ENCODE data around the gene DSC1.
A peak's percentile ranks its signal among the peaks of the same experiment; 100 is the strongest.
"Not testable (repeated sequence)": the region's sequence is repeated elsewhere in the genome, so short reads cannot be mapped to it uniquely, and the experiment has no call there.

Gene DSC1

DNA sequence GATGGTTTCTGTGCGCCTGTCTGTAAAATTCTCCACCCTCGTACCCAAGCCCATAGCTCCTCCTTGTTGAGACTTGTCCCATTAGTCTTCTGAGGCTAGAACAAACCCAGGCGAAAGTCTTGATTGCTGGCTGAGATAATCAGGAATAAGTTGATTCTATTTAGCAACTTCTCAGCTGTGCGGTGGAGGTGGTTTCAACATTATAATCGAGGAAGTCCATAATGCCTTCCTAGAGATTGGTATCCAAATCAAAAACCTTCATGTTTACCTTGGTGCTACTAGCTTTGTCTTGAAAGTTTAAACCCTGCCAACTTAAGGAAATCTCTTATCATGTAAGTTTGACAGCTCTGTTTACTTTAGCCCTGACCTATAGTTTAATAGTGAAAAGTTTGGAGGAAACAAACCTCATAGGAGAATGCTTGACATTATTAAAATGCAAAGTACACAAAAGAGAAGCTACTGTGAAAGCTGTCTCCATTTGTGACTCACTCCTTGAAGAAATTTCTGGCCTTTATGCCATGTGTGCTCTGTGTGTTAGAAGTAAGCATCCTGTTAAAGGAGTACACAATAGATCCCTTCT lies 36.6 kb upstream of the DSC1 start:
- TF ChIP-seq POLR2AphosphoS5 (IDR thresholded peaks at IDR 0.05; ENCODE audit: low read depth, low read length) (no peak), POLR2A (IDR thresholded peaks at IDR 0.05; ENCODE audit: low read depth, low read length) (no peak), TAF1 (IDR thresholded peaks at IDR 0.05; ENCODE audit: borderline replicate concordance, low read depth, low read length) (no peak)
- peak; percentile 48 for FAIRE-seq

DNA sequence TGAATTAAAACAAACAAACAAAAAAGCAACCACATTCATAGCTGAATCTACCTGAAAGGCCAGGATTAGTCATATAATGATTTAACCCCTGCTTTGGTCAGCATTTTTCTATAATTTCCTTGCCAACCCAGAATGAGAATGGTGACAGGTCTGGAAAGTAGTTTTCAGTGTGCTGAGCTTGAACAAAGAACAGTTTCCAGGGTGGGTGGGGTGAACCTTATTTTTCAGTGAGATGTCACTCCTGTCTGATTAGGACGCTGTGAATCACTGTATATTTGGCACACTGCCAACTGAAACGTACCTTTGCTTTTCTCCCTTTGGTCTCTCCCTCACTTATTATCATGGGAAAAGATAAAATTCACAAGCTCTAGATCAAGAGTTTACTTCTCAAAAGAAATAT lies 35.0 kb upstream of the DSC1 start:
- TF ChIP-seq POLR2AphosphoS5 (IDR thresholded peaks at IDR 0.05; ENCODE audit: low read depth, low read length) (no peak), TAF1 (IDR thresholded peaks at IDR 0.05; ENCODE audit: borderline replicate concordance, low read depth, low read length) (no peak), POLR2A (IDR thresholded peaks at IDR 0.05; ENCODE audit: low read depth, low read length) (no peak)
- DNase-seq (ENCODE audit: insufficient read length) (no peak), FAIRE-seq (peak; percentile 40)

More for the DNA sequence above, 36.6 kb upstream of the DSC1 start:
- no peak for DNase-seq (ENCODE audit: insufficient read length)

- TF ChIP-seq POLR2A (IDR thresholded peaks at IDR 0.05; ENCODE audit: low read depth, low read length) (no peak), POLR2AphosphoS5 (IDR thresholded peaks at IDR 0.05; ENCODE audit: low read depth, low read length) (no peak), TAF1 (IDR thresholded peaks at IDR 0.05; ENCODE audit: borderline replicate concordance, low read depth, low read length) (no peak)
- FAIRE-seq (peak; percentile 58), DNase-seq (ENCODE audit: insufficient read length) (no peak)
These were observed 32.4 kb upstream of the DSC1 start for GRCh38 chr18:31195063-31195462.

GRCh38 chr18:31192086-31192776 lies 29.6 kb upstream of the DSC1 start:
- DNase-seq (ENCODE audit: insufficient read length) (no peak), FAIRE-seq (peak; percentile 17)
- TF ChIP-seq TAF1 (IDR thresholded peaks at IDR 0.05; ENCODE audit: borderline replicate concordance, low read depth, low read length) (no peak), POLR2AphosphoS5 (IDR thresholded peaks at IDR 0.05; ENCODE audit: low read depth, low read length) (no peak), POLR2A (IDR thresholded peaks at IDR 0.05; ENCODE audit: low read depth, low read length) (no peak)

DNA sequence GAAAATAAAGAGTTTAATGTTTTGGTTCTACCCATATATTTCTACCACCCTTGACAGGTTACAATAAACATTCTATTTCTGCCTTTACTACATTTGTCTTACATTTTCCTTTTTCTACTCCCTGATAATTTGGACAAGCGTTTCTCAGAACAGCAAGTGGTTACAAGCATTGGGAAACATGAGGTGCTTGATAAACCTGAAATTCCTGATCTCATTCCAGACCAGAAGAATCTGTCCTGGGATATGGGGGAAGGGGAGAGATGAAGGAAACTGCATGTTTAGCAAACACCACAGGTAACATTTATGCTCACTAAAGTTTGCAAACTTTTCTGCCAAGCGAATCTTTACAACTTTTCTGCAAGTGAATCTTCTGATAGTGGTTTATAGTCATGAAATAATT lies 28.3 kb upstream of the DSC1 start:
- FAIRE-seq (no peak), DNase-seq (ENCODE audit: insufficient read length) (no peak)
- TF ChIP-seq TAF1 (IDR thresholded peaks at IDR 0.05; ENCODE audit: borderline replicate concordance, low read depth, low read length) = no peak
- TF ChIP-seq POLR2AphosphoS5 (IDR thresholded peaks at IDR 0.05; ENCODE audit: low read depth, low read length) = no peak
- no peak for TF ChIP-seq POLR2A (IDR thresholded peaks at IDR 0.05; ENCODE audit: low read depth, low read length)

GRCh38 chr18:31189757-31190156 lies 27.1 kb upstream of the DSC1 start:
- FAIRE-seq (no peak), DNase-seq (ENCODE audit: insufficient read length) (no peak)
- no peak for TF ChIP-seq POLR2AphosphoS5 (IDR thresholded peaks at IDR 0.05; ENCODE audit: low read depth, low read length)
- no peak for TF ChIP-seq POLR2A (IDR thresholded peaks at IDR 0.05; ENCODE audit: low read depth, low read length)
- TF ChIP-seq TAF1 (IDR thresholded peaks at IDR 0.05; ENCODE audit: borderline replicate concordance, low read depth, low read length) = no peak

- DNase-seq (ENCODE audit: insufficient read length) = no peak
These were observed 22.7 kb upstream of the DSC1 start for GRCh38 chr18:31185186-31185950.

DNA sequence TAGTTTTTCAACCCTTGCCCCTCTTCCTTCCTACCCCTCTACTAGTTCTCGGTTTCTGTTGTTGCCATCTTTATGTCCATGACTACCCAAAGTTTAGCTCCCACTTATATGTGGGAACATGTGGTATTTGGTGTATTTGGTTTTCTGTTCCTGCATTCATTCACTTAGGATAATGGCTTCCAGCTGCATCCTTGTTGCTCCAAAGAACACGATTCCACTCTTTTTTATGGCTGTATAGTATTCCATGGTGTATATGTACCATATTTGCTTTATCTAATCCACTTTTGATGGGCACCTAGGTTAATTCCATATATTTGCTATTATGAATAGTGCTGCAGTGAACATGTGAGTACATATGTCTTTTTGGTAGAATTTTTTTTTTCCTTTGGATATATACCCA lies 20.6 kb upstream of the DSC1 start:
- DNase-seq (ENCODE audit: insufficient read length) (no peak), FAIRE-seq (no peak)
- TF ChIP-seq TAF1 (IDR thresholded peaks at IDR 0.05; ENCODE audit: borderline replicate concordance, low read depth, low read length) (no peak), POLR2AphosphoS5 (IDR thresholded peaks at IDR 0.05; ENCODE audit: low read depth, low read length) (no peak), POLR2A (IDR thresholded peaks at IDR 0.05; ENCODE audit: low read depth, low read length) (no peak)

More at GRCh38 chr18:31185186-31185950, 22.7 kb upstream of the DSC1 start:
- TF ChIP-seq POLR2A (IDR thresholded peaks at IDR 0.05; ENCODE audit: low read depth, low read length) (no peak), TAF1 (IDR thresholded peaks at IDR 0.05; ENCODE audit: borderline replicate concordance, low read depth, low read length) (no peak), POLR2AphosphoS5 (IDR thresholded peaks at IDR 0.05; ENCODE audit: low read depth, low read length) (no peak)
- FAIRE-seq = no peak

GRCh38 chr18:31177369-31177768 lies 14.7 kb upstream of the DSC1 start:
- DNase-seq (ENCODE audit: insufficient read length); FAIRE-seq: not testable (repeated sequence)

- FAIRE-seq (no peak), DNase-seq (ENCODE audit: insufficient read length) (no peak)
- TF ChIP-seq TAF1 (IDR thresholded peaks at IDR 0.05; ENCODE audit: borderline replicate concordance, low read depth, low read length) = no peak
- no peak for TF ChIP-seq POLR2A (IDR thresholded peaks at IDR 0.05; ENCODE audit: low read depth, low read length)
- TF ChIP-seq POLR2AphosphoS5 (IDR thresholded peaks at IDR 0.05; ENCODE audit: low read depth, low read length) = no peak
These were observed 13.9 kb upstream of the DSC1 start for GRCh38 chr18:31176531-31176930.

- FAIRE-seq = no peak
- DNase-seq (ENCODE audit: insufficient read length) = no peak
- TF ChIP-seq POLR2A (IDR thresholded peaks at IDR 0.05; ENCODE audit: low read depth, low read length) (no peak), POLR2AphosphoS5 (IDR thresholded peaks at IDR 0.05; ENCODE audit: low read depth, low read length) (no peak), TAF1 (IDR thresholded peaks at IDR 0.05; ENCODE audit: borderline replicate concordance, low read depth, low read length) (no peak)
These were observed 8.6 kb upstream of the DSC1 start for GRCh38 chr18:31171144-31171839.

Measured in GM12892 (cell line).